CMK (cell line): ENCODE results near the gene COX6B1.
"Not testable (repeated sequence)": the region's sequence is repeated elsewhere in the genome, so short reads cannot be mapped to it uniquely, and the experiment has no call there.

Source experiments
- DNase-seq: peaks from one replicate; pipeline ENCODE4 v3.0.0-alpha.2; 2010; ENCODE audit warnings: low read depth

The COX6B1 gene, protein sequence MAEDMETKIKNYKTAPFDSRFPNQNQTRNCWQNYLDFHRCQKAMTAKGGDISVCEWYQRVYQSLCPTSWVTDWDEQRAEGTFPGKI

GRCh38 chr19:35648017-35648961 lies at the start of gene COX6B1:
Gene COX6B1 (plus strand): TSS chr19:35648323. CDS start chr19:35651244, 2,921 bp downstream.
- peak; percentile 88 for DNase-seq

DNA sequence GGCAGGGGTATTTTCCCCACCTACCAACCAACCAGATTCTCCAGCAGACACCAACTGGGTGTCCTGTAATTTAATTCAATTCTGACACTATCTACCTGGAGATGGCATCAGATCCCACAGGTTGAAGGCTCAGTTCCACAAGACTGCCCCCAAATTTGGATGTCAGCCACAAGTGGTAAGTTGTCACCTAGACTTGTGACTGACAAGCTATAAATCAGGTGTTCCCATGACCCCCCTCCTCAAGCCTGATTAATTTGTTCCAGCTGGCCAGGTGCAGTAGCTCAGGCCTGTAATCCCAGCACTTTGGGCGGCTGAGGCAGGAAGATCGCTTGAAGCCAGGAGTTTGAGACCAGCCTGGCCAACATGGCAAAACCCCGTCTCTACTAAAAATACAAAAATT lies 46.2 kb upstream of the COX6B1 start:
- no peak for DNase-seq

DNA sequence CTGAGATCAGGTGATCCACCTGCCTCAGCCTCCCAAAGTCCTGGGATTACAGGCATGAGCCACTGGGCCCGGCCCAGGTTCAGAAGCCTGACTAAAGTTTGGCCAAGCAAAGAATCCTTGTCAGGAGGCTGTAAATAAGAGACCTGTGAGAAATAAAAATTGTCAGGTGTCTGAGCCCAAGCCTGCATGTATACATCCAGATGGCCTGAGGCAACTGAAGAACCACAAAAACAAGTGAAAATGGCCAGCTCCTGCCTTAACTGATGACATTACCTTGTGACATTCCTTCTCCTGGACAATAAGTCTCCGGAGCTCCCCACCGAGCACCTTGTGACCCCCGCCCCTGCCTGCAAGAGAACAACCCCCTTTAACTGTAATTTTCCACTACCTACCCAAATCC lies 43.7 kb upstream of the COX6B1 start:
- not testable (repeated sequence) for DNase-seq

DNA sequence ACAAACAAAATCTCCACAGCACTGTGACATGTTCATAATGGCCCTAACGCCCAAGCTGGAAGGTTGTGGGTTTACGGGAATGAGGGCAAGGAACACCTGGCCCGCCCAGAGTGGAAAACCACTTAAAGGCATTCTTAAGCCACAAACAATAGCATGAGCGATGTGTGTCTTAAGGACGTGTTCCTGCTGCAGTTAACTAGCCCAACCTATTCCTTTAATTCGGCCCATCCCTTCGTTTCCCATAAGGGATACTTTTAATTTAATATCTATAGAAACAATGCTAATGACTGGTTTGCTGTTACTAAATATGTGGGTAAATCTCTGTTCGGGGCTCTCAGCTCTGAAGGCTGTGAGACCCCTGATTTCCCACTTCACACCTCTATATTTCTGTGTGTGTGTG lies 41.0 kb upstream of the COX6B1 start:
- not testable (repeated sequence) for DNase-seq

DNA sequence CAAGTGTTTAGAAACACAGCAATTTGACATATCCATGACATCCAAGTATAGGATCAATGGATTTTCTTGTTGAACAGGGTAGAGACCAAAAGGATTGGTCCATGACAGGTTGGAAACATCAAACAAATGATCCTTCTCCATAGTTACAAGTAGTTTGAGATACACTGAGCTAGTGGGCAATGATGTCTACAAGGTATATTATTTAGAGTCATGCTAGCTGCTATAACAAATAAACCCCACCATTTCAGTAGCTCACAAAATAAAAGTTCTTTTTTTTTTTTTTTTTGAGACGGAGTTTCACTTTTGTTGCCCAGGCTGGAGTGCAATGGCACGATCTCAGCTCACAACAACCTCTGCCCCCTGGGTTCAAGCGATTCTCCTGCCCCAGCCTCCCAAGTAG lies 40.5 kb upstream of the COX6B1 start:
- no peak for DNase-seq

- no peak for DNase-seq
These were observed 39.9 kb upstream of the COX6B1 start for GRCh38 chr19:35608251-35608650.

- peak; percentile 78 for DNase-seq
These were observed 38.2 kb upstream of the COX6B1 start for GRCh38 chr19:35609851-35610353.

DNA sequence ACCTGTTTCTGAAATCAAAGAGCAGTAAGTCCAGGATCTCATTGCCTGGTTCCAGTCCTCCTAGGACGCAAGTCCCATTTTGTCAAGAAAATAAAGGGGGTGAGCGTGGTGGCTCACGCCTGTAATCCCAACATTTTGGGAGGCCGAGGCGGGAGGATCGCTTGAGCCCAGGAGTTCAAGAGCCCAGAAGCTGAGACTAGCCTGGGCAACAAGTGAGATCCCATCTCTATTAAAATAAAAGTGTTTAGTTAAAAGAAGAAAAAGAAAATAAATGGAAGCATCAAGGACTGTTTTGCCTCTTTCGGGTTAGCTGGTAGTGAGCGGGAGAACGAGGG lies 35.9 kb upstream of the COX6B1 start:
- no peak for DNase-seq

- peak; percentile 76 for DNase-seq
These were observed 35.4 kb upstream of the COX6B1 start, which contains the start of gene HAUS5 for GRCh38 chr19:35612559-35613321. Gene HAUS5 (plus strand): TSS chr19:35612735. CDS start chr19:35612795, 60 bp downstream.

DNA sequence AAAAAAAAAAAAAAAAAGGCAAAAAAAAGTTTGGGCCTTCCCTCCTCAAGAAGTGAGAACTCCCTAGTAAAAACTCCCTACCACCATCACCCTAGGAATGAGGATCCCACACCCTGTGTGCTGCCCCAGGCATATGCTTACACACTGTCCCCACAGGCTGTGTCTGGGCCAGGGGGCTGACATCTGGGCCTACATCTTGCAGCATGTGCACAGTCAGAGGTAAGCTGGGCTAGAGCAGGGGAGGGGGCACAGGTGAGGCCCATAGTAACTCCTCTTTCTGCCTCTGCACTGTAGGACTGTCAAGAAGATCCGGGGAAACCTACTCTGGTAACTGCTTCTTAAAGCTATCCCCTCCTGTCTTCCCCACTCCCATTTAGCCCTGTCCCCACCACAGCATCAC lies 34.5 kb upstream of the COX6B1 start:
- DNase-seq = no peak

GRCh38 chr19:35615036-35615435 lies 33.1 kb upstream of the COX6B1 start:
- no peak for DNase-seq

DNA sequence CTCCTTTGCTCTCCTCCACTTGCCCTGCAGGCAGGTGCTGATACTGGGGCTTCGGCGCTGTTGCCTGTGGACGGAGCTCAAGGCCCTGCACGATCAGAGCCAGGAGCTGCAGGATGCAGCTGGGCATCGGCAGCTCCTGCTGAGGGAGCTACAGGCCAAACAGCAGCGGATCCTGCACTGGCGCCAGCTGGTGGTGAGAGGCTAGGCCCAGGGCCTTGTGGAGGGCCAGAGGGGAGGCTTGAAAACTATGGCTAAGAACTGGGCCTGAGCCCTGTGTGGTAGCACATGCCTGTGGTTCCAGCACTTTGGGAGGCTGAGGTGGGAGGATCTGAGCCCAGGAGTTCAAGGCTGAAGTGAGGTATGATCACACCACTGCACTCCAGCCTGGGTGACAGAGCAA lies 29.3 kb upstream of the COX6B1 start:
- DNase-seq = no peak

DNA sequence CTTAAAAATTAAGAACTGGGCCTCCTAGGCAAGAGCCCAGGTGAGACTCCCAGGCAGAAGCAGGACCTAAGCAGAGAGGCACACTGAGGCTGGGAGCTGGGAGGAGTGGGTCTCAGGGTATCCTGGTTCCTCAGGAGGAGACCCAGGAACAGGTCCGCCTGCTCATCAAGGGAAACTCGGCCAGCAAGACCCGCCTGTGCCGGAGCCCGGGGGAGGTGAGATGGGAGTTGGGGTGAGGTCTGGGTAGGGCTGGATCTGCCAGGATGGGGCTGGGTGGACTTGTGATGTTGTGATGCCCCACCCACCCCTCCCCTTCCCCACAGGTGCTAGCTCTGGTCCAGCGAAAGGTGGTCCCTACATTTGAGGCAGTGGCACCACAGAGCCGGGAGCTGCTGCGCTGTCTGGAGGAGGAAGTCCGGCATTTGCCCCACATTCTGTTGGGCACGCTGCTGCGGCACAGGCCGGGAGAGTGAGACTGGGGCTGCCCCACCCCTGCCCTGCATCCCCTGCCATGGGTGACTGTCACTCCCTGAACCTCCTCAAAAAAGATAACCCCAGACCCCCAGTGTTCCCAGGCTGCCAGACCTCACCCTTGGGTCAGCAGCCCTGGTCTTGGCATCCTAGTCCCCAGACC lies 28.7 kb upstream of the COX6B1 start:
- DNase-seq = no peak

DNA sequence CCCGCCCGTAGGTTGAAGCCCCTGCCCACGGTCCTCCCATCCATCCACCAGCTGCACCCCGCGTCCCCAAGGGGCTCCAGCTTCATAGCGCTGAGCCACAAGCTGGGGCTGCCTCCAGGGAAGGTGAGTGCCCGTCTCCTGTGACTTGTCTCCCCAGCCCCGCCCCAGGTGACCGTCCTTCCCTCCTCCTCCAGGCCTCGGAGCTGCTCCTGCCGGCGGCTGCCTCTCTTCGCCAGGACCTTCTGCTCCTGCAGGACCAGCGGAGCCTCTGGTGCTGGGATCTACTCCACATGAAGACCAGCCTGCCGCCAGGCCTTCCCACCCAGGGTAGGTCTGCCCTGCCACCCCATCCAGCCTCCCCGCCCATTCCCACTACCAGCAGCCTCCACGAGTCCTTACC lies 28.1 kb upstream of the COX6B1 start:
- no peak for DNase-seq

DNA sequence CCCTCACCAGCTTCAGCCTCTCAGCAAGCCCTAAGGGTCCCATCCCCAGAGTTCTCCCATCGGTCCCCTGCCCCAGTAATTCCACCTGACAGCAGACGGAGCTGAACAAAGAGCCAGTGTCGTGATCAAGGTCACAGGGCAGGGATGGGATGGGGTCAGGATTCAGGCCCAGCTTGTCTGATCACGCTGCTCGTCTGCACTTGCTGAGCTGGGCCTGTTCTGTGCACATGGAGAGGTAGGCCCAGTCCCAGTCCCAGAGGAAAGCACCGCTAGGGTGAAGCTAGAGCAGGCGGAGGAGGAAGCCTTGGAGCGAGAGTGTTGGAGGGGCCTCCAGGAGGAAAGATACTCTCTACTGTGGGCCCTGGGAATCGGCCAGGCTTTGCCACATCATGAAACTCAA lies 26.4 kb upstream of the COX6B1 start:
- DNase-seq = no peak

- DNase-seq = no peak
These were observed 25.4 kb upstream of the COX6B1 start for GRCh38 chr19:35622750-35623149.

DNA sequence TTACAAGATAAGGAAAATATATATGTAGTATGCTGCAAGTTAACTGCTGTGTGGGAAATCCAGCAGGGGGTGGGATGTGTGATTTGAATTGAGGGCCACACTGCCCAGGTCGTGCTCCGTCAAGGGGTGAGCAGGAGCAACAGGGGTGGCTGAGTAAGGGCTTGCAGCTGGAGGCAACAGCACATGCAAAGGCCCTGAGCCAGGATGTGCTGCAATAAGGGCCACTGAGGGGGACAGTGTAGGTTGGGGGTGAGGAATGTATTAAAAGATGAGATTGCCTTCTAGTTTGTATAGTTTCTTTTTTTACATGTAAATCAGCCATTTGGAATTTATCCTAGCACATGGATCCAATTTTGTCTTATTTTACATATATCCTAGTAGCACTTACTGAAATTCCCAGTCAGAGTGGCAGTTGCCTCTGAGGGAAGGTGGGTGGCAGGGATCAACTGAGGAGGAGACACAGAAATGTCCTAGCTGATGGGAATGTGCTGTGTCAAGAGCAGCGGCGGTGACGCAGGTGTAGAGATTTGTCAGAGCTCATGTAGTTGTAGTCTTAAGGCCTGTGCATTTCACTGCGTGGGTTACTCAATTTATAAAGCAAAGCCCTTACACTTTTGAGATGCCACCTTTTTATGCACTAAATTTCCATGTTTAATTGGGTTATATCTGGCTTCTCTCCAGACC lies 24.7 kb upstream of the COX6B1 start:
- DNase-seq = no peak

- no peak for DNase-seq
These were observed 19.9 kb upstream of the COX6B1 start for GRCh38 chr19:35628264-35628564.

GRCh38 chr19:35628565-35629331 lies 19.4 kb upstream of the COX6B1 start, which contains the start of gene RBM42:
Gene RBM42 (plus strand): TSS chr19:35629036. CDS start chr19:35629154, 118 bp downstream.
- DNase-seq = peak; percentile 98

- no peak for DNase-seq
These were observed 18.8 kb upstream of the COX6B1 start for GRCh38 chr19:35629332-35629633.
